NCI-H1436 (cell line): ENCODE results near the gene CD99L2.

Experiments used
- DNase-seq: peaks from one replicate; lab custom pipeline; 2025; lab: John Stamatoyannopoulos, UW

Gene CD99L2

GRCh38 chrX:150898343-150899190, at the start of gene CD99L2:
CD99L2 (minus strand) TSS chrX:150898668; CDS start chrX:150898588, 80 bp downstream.
- DNase-seq: peak; percentile 88

GRCh38 chrX:150944233-150944632, 45.8 kb upstream of the CD99L2 start:
- no peak for DNase-seq

- DNase-seq: peak; percentile 47
Measured at GRCh38 chrX:150942942-150943594, 44.6 kb upstream of the CD99L2 start.

- no peak for DNase-seq
Measured at GRCh38 chrX:150941580-150941979, 43.1 kb upstream of the CD99L2 start.

GRCh38 chrX:150940844-150941495, 42.5 kb upstream of the CD99L2 start:
- no peak for DNase-seq

- DNase-seq: no peak
Measured at GRCh38 chrX:150936556-150936955, 38.1 kb upstream of the CD99L2 start.

GRCh38 chrX:150935467-150935866, 37.0 kb upstream of the CD99L2 start:
- DNase-seq: no peak

GRCh38 chrX:150934453-150934852, 36.0 kb upstream of the CD99L2 start:
- no peak for DNase-seq

- no peak for DNase-seq
Measured at GRCh38 chrX:150933945-150934350, 35.5 kb upstream of the CD99L2 start.

- no peak for DNase-seq
Measured at GRCh38 chrX:150929058-150929457, 30.6 kb upstream of the CD99L2 start.

GRCh38 chrX:150926791-150927190, 28.3 kb upstream of the CD99L2 start:
- no peak for DNase-seq

- DNase-seq: no peak
Measured at GRCh38 chrX:150926304-150926703, 27.8 kb upstream of the CD99L2 start.

- DNase-seq: no peak
Measured at GRCh38 chrX:150919401-150919800, 20.9 kb upstream of the CD99L2 start.

GRCh38 chrX:150913511-150913910, 15.0 kb upstream of the CD99L2 start:
- DNase-seq: no peak

GRCh38 chrX:150907474-150907873, 9.0 kb upstream of the CD99L2 start:
- no peak for DNase-seq

- DNase-seq: no peak
Measured at GRCh38 chrX:150906694-150907093, 8.2 kb upstream of the CD99L2 start.

GRCh38 chrX:150905293-150905692, 6.8 kb upstream of the CD99L2 start:
- DNase-seq: no peak

- DNase-seq: no peak
Measured at GRCh38 chrX:150903110-150903508, 4.6 kb upstream of the CD99L2 start.

- peak; percentile 20 for DNase-seq
Measured at GRCh38 chrX:150902434-150903109, 4.1 kb upstream of the CD99L2 start.

GRCh38 chrX:150899191-150899757, 806 bp upstream of the CD99L2 start:
- peak; percentile 27 for DNase-seq

GRCh38 chrX:150897421-150898320, 797 bp downstream of the CD99L2 start:
- DNase-seq: peak; percentile 33
